HepG2 (cell line): Measurements from ENCODE around the gene LOC128125822.

Experiments used
- ATF7-NPFF ChIP-seq: sonication (generic); formaldehyde crosslinking; IDR thresholded peaks from 2 replicates; pipeline ENCODE4 v1.8.1; 2023; ENCODE audit warnings: mild to moderate bottlenecking, low read depth, missing genetic modification reagents, moderate library complexity
- CC2D1A ChIP-seq: sonication (generic); formaldehyde crosslinking; IDR thresholded peaks from 2 replicates; pipeline ENCODE4 v1.8.1; 2023; ENCODE audit warnings: mild to moderate bottlenecking, missing genetic modification reagents
- ISL2 ChIP-seq: sonication (generic); formaldehyde crosslinking; IDR thresholded peaks from 2 replicates; pipeline ENCODE4 v1.5.0; 2020; ENCODE audit warnings: missing genetic modification reagents
- MXD3 ChIP-seq: IDR thresholded peaks from 2 replicates; pipeline ENCODE4 v1.6.1; 2016; ENCODE audit warnings: mild to moderate bottlenecking, missing biosample characterization, missing genetic modification reagents
- NFIB ChIP-seq: sonication (generic); formaldehyde crosslinking; IDR thresholded peaks from 2 replicates; pipeline ENCODE4 v1.9.0; 2021; ENCODE audit warnings: missing genetic modification reagents, mild to moderate bottlenecking, borderline replicate concordance
- PPARG ChIP-seq: conservative IDR thresholded peaks from 2 replicates; pipeline ENCODE4 v1.6.1; 2016; ENCODE audit warnings: missing biosample characterization, missing genetic modification reagents
- ZFP41 ChIP-seq: sonication (generic); formaldehyde crosslinking; IDR thresholded peaks from 2 replicates; pipeline ENCODE4 v1.4.0; 2020; ENCODE audit warnings: mild to moderate bottlenecking, missing genetic modification reagents, borderline replicate concordance
- ZFX ChIP-seq: sonication (generic); formaldehyde crosslinking; IDR thresholded peaks from 2 replicates; pipeline ENCODE4 v1.4.0; 2020; ENCODE audit warnings: mild to moderate bottlenecking, low read depth, missing genetic modification reagents, moderate library complexity
- ZNF34 ChIP-seq: sonication (generic); formaldehyde crosslinking; IDR thresholded peaks from 2 replicates; pipeline ENCODE4 v1.4.0; 2020; ENCODE audit warnings: mild to moderate bottlenecking, missing genetic modification reagents, borderline replicate concordance
- ZNF460 ChIP-seq: sonication (generic); formaldehyde crosslinking; IDR thresholded peaks from 2 replicates; pipeline ENCODE4 v1.5.1; 2020; ENCODE audit warnings: missing genetic modification reagents, mild to moderate bottlenecking, borderline replicate concordance
- ZNF570 ChIP-seq: sonication (generic); formaldehyde crosslinking; IDR thresholded peaks from 2 replicates; pipeline ENCODE4 v1.4.0; 2020; ENCODE audit warnings: mild to moderate bottlenecking, missing genetic modification reagents, borderline replicate concordance
- ZNF614 ChIP-seq: IDR thresholded peaks from 2 replicates; pipeline ENCODE4 v1.6.1; 2018; ENCODE audit warnings: missing biosample characterization, missing genetic modification reagents, inconsistent platforms, borderline replicate concordance
- ZNF749 ChIP-seq: sonication (generic); formaldehyde crosslinking; IDR thresholded peaks from 2 replicates; pipeline ENCODE4 v1.8.0; 2022; ENCODE audit warnings: mild to moderate bottlenecking, missing genetic modification reagents, moderate library complexity, borderline replicate concordance
- ZNF83 ChIP-seq: sonication (generic); formaldehyde crosslinking; IDR thresholded peaks from 2 replicates; pipeline ENCODE4 v1.4.0; 2020; ENCODE audit warnings: missing genetic modification reagents, mild to moderate bottlenecking, borderline replicate concordance
- TF ChIP-seq, protein P1 (sequence below): sonication (generic); formaldehyde crosslinking; IDR thresholded peaks from 2 replicates; pipeline ENCODE4 v1.5.1; 2020; ENCODE audit warnings: missing genetic modification reagents, mild to moderate bottlenecking, borderline replicate concordance
- TF ChIP-seq, protein P2 (sequence below): sonication (generic); formaldehyde crosslinking; IDR thresholded peaks from 2 replicates; pipeline ENCODE4 v1.8.0; 2022; ENCODE audit warnings: mild to moderate bottlenecking, missing genetic modification reagents, moderate library complexity
- TF ChIP-seq, protein P3 (sequence below): sonication (generic); formaldehyde crosslinking; IDR thresholded peaks from 2 replicates; pipeline ENCODE4 v1.5.0; 2020; ENCODE audit warnings: mild to moderate bottlenecking, missing genetic modification reagents, borderline replicate concordance

LOC128125822 gene

GRCh38 chr6:63573076-63573898, 1.0 kb downstream of the LOC128125822 start (continued):
- TF ChIP-seq, protein P1, sequence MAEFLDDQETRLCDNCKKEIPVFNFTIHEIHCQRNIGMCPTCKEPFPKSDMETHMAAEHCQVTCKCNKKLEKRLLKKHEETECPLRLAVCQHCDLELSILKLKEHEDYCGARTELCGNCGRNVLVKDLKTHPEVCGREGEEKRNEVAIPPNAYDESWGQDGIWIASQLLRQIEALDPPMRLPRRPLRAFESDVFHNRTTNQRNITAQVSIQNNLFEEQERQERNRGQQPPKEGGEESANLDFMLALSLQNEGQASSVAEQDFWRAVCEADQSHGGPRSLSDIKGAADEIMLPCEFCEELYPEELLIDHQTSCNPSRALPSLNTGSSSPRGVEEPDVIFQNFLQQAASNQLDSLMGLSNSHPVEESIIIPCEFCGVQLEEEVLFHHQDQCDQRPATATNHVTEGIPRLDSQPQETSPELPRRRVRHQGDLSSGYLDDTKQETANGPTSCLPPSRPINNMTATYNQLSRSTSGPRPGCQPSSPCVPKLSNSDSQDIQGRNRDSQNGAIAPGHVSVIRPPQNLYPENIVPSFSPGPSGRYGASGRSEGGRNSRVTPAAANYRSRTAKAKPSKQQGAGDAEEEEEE (CRISPR knock-in tag), result no peak
- TF ChIP-seq ZNF34 (no peak), PPARG (CRISPR knock-in tag) (0 out of 2 replicates have a peak, but pooled peaks have one; percentile 54), ISL2 (CRISPR knock-in tag) (peak; percentile 64; the same call in 1 of the 2 replicates), ZNF614 (CRISPR knock-in tag) (no peak; the same call in 1 of the 2 replicates), ZNF83 (CRISPR knock-in tag) (peak; percentile 94), NFIB (no peak), ZFX (peak; percentile 73), ZFP41 (CRISPR knock-in tag) (no peak), ATF7-NPFF (peak; percentile 96), ZNF460 (CRISPR knock-in tag) (0 out of 2 replicates have a peak, but pooled peaks have one; percentile 23), CC2D1A (CRISPR knock-in tag) (peak; percentile 27; the same call in 1 of the 2 replicates), MXD3 (CRISPR knock-in tag) (peak; percentile 83), ZNF570 (CRISPR knock-in tag) (no peak), ZNF749 (no peak; the same call in 1 of the 2 replicates)
- TF ChIP-seq, protein P2, sequence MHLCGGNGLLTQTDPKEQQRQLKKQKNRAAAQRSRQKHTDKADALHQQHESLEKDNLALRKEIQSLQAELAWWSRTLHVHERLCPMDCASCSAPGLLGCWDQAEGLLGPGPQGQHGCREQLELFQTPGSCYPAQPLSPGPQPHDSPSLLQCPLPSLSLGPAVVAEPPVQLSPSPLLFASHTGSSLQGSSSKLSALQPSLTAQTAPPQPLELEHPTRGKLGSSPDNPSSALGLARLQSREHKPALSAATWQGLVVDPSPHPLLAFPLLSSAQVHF (CRISPR knock-in tag), result no peak
- TF ChIP-seq, protein P3, sequence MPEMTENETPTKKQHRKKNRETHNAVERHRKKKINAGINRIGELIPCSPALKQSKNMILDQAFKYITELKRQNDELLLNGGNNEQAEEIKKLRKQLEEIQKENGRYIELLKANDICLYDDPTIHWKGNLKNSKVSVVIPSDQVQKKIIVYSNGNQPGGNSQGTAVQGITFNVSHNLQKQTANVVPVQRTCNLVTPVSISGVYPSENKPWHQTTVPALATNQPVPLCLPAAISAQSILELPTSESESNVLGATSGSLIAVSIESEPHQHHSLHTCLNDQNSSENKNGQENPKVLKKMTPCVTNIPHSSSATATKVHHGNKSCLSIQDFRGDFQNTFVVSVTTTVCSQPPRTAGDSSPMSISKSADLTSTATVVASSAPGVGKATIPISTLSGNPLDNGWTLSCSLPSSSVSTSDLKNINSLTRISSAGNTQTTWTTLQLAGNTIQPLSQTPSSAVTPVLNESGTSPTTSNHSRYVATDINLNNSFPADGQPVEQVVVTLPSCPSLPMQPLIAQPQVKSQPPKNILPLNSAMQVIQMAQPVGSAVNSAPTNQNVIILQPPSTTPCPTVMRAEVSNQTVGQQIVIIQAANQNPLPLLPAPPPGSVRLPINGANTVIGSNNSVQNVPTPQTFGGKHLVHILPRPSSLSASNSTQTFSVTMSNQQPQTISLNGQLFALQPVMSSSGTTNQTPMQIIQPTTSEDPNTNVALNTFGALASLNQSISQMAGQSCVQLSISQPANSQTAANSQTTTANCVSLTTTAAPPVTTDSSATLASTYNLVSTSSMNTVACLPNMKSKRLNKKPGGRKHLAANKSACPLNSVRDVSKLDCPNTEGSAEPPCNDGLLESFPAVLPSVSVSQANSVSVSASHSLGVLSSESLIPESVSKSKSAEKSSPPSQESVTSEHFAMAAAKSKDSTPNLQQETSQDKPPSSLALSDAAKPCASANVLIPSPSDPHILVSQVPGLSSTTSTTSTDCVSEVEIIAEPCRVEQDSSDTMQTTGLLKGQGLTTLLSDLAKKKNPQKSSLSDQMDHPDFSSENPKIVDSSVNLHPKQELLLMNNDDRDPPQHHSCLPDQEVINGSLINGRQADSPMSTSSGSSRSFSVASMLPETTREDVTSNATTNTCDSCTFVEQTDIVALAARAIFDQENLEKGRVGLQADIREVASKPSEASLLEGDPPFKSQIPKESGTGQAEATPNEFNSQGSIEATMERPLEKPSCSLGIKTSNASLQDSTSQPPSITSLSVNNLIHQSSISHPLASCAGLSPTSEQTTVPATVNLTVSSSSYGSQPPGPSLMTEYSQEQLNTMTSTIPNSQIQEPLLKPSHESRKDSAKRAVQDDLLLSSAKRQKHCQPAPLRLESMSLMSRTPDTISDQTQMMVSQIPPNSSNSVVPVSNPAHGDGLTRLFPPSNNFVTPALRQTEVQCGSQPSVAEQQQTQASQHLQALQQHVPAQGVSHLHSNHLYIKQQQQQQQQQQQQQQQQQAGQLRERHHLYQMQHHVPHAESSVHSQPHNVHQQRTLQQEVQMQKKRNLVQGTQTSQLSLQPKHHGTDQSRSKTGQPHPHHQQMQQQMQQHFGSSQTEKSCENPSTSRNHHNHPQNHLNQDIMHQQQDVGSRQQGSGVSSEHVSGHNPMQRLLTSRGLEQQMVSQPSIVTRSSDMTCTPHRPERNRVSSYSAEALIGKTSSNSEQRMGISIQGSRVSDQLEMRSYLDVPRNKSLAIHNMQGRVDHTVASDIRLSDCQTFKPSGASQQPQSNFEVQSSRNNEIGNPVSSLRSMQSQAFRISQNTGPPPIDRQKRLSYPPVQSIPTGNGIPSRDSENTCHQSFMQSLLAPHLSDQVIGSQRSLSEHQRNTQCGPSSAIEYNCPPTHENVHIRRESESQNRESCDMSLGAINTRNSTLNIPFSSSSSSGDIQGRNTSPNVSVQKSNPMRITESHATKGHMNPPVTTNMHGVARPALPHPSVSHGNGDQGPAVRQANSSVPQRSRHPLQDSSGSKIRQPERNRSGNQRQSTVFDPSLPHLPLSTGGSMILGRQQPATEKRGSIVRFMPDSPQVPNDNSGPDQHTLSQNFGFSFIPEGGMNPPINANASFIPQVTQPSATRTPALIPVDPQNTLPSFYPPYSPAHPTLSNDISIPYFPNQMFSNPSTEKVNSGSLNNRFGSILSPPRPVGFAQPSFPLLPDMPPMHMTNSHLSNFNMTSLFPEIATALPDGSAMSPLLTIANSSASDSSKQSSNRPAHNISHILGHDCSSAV, result no peak
